A673 (cell line): ENCODE measurements around the gene HMCES.
"Not testable (repeated sequence)": the region's sequence is repeated elsewhere in the genome, so short reads cannot be mapped to it uniquely, and the experiment has no call there.

Experiments
- EZH2 ChIP-seq: fragments of 200-600 bp; sonication (generic); IDR thresholded peaks from 2 replicates; pipeline ENCODE4 v1.6.1; 2017; ENCODE audit warnings: borderline replicate concordance, low read depth, mild to moderate bottlenecking, mixed read lengths, antibody characterized with exemption, low read length; ENCODE audit not compliant: poor library complexity, severe bottlenecking
- TF ChIP-seq, protein P1 (sequence below): fragments of 300-800, 200-600 bp; sonication (generic); conservative IDR thresholded peaks from 2 replicates; pipeline ENCODE4 v1.5.1; 2017; ENCODE audit warnings: low read depth, mild to moderate bottlenecking, antibody characterized with exemption, low read length, moderate library complexity, mixed read lengths

DNA sequence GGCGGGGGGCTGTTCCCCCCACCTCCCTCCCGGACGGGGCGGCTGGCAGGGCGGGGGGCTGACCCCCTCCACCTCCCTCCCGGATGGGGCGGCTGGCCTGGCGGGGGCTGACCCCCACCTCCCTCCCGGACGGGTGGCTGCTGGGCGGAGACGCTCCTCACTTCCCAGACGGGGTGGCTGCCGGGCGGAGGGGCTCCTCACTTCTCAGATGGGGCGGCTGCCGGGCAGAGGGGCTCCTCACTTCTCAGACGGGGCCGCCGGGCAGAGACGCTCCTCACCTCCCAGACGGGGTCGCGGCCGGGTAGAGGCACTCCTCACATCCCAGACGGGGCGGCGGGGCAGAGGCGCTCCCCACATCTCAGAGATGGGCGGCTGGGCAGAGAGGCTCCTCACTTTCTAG lies 61.2 kb downstream of the HMCES start:
- TF ChIP-seq, protein P1, sequence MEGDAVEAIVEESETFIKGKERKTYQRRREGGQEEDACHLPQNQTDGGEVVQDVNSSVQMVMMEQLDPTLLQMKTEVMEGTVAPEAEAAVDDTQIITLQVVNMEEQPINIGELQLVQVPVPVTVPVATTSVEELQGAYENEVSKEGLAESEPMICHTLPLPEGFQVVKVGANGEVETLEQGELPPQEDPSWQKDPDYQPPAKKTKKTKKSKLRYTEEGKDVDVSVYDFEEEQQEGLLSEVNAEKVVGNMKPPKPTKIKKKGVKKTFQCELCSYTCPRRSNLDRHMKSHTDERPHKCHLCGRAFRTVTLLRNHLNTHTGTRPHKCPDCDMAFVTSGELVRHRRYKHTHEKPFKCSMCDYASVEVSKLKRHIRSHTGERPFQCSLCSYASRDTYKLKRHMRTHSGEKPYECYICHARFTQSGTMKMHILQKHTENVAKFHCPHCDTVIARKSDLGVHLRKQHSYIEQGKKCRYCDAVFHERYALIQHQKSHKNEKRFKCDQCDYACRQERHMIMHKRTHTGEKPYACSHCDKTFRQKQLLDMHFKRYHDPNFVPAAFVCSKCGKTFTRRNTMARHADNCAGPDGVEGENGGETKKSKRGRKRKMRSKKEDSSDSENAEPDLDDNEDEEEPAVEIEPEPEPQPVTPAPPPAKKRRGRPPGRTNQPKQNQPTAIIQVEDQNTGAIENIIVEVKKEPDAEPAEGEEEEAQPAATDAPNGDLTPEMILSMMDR: not testable (repeated sequence)
- TF ChIP-seq EZH2: not testable (repeated sequence)
